Vein endothelial cell (primary cell): ENCODE results near the gene ANAPC1. TPM values are rescaled to one million over a fixed set of nuclear protein-coding genes. Genes with fewer than 3 reads are reported as not detected.

Experiments
- small RNA-seq: library from RNA; depleted of rRNA; stranded (forward); fragments of <200 nt; gene quantifications from one replicate; pipeline ENCODE3, GENCODE V24; 2012
- total RNA-seq: library from RNA; depleted of rRNA; stranded (reverse); fragments of >200 nt; gene quantifications from 2 replicates; pipeline ENCODE4 v1.2.3, GENCODE V29; 2012

The ANAPC1 gene, protein sequence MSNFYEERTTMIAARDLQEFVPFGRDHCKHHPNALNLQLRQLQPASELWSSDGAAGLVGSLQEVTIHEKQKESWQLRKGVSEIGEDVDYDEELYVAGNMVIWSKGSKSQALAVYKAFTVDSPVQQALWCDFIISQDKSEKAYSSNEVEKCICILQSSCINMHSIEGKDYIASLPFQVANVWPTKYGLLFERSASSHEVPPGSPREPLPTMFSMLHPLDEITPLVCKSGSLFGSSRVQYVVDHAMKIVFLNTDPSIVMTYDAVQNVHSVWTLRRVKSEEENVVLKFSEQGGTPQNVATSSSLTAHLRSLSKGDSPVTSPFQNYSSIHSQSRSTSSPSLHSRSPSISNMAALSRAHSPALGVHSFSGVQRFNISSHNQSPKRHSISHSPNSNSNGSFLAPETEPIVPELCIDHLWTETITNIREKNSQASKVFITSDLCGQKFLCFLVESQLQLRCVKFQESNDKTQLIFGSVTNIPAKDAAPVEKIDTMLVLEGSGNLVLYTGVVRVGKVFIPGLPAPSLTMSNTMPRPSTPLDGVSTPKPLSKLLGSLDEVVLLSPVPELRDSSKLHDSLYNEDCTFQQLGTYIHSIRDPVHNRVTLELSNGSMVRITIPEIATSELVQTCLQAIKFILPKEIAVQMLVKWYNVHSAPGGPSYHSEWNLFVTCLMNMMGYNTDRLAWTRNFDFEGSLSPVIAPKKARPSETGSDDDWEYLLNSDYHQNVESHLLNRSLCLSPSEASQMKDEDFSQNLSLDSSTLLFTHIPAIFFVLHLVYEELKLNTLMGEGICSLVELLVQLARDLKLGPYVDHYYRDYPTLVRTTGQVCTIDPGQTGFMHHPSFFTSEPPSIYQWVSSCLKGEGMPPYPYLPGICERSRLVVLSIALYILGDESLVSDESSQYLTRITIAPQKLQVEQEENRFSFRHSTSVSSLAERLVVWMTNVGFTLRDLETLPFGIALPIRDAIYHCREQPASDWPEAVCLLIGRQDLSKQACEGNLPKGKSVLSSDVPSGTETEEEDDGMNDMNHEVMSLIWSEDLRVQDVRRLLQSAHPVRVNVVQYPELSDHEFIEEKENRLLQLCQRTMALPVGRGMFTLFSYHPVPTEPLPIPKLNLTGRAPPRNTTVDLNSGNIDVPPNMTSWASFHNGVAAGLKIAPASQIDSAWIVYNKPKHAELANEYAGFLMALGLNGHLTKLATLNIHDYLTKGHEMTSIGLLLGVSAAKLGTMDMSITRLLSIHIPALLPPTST (N-terminal part only)
- 76.8 and 83.5 TPM in 2 replicates for total RNA-seq

GRCh38 chr2:111883661-111884591, at the start of gene ANAPC1:
Gene ANAPC1, minus strand, starts transcription at chr2:111884193. Its CDS starts 3,368 bp downstream, at chr2:111880825.

GRCh38 chr2:111897924-111898702, 14.1 kb upstream of the ANAPC1 start, which contains the start of gene MERTK:
Gene MERTK, plus strand, starts transcription at chr2:111898607. Its CDS starts 129 bp downstream, at chr2:111898736.

Small RNA genes lying within 50 kb of the gene (small RNA-seq; reads per million reads assigned to genes)
- not detected for gene MIR4771-2
- gene RN7SL297P: not detected

Other genes starting within 250 kb of the ANAPC1 start
- 35.0 and 41.8 TPM in 2 replicates for gene MERTK, start 14.4 kb upstream of the ANAPC1 start, total RNA-seq
- gene TMEM87B, start 171.1 kb upstream of the ANAPC1 start, total RNA-seq: 39.5 and 41.8 TPM in 2 replicates